ENCODE measurements around the gene PRRX2. TPM values are rescaled to one million over a fixed set of nuclear protein-coding genes. Genes with fewer than 3 reads are reported as not detected.

Gene PRRX2
- total and polyA plus RNA-seq, 7 donors: 0.46 to 4.7 (median 2.0) TPM; not detected in 1

GRCh38 chr9:129696944-129697655, 31.7 kb downstream of the PRRX2 start:
- Histone ChIP-seq H3K27me3 (peaks cover 0 to 31% (median 15%) of the 10 kb centered on the region in 3 donors), H3K4me1 (peaks cover 0 to 19% (median 16%) of the 10 kb centered on the region in 4 donors), H3K9me3 (no peaks in the 10 kb centered on the region), H3K36me3 (no peaks in the 10 kb centered on the region), H3K4me3 (peak overlapping the region; percentile 16 to 49 (median 42)), H3K27ac (peak overlapping the region; percentile 28 to 77 (median 52))
- 3 to 5% methylated on average over 71 of the region's 71 CpGs for WGBS, 2 donors
- TF ChIP-seq EP300 (IDR thresholded peaks at IDR 0.05): no peak
- TF ChIP-seq CTCF (IDR thresholded peaks at IDR 0.05): no peak
- no peak for TF ChIP-seq POLR2AphosphoS5 (IDR thresholded peaks at IDR 0.05)
- TF ChIP-seq POLR2A (IDR thresholded peaks at IDR 0.05): no peak
- peak; percentile 76 for DNase-seq
- intact Hi-C loops (cut with DNase I): no loop called here

GRCh38 chr9:129697656-129698253, 32.3 kb downstream of the PRRX2 start:
- Histone ChIP-seq H3K9me3 (no peaks in the 10 kb centered on the region), H3K4me1 (peaks cover 0 to 24% (median 19%) of the 10 kb centered on the region in 4 donors), H3K27me3 (peaks cover 0 to 31% (median 15%) of the 10 kb centered on the region in 3 donors), H3K27ac (peak overlapping the region; percentile 28 to 77 (median 52)), H3K36me3 (no peaks in the 10 kb centered on the region), H3K4me3 (peak overlapping the region; percentile 16 to 49 (median 42))
- intact Hi-C loops (cut with DNase I): no loop called here
- WGBS, 2 donors: 4 to 5% methylated on average over 25 of the region's 25 CpGs
- peak; percentile 79 for DNase-seq
- TF ChIP-seq EP300 (IDR thresholded peaks at IDR 0.05) (no peak), POLR2AphosphoS5 (IDR thresholded peaks at IDR 0.05) (no peak), POLR2A (IDR thresholded peaks at IDR 0.05) (no peak), CTCF (IDR thresholded peaks at IDR 0.05) (no peak)

- DNase-seq: peak; percentile 77
- intact Hi-C loops (cut with DNase I): no loop called here
- H3K4me3 ChIP-seq: peak overlapping the region in 2 of 4 donors; percentile 45 to 49
- H3K27me3 ChIP-seq: peaks cover 0 to 31% (median 15%) of the 10 kb centered on the region in 3 donors
- H3K9me3 ChIP-seq: no peaks in the 10 kb centered on the region
- TF ChIP-seq EP300 (IDR thresholded peaks at IDR 0.05) (no peak), POLR2A (IDR thresholded peaks at IDR 0.05) (no peak), POLR2AphosphoS5 (IDR thresholded peaks at IDR 0.05) (peak in 1 of 4 donors; percentile 50), CTCF (IDR thresholded peaks at IDR 0.05) (no peak)
- peak overlapping the region in 3 of 4 donors; percentile 39 to 77 (median 65) for H3K27ac ChIP-seq
- no peaks in the 10 kb centered on the region for H3K36me3 ChIP-seq
- peaks cover 0 to 30% (median 25%) of the 10 kb centered on the region in 4 donors for H3K4me1 ChIP-seq
- WGBS, 2 donors: 35 to 51% methylated on average over 16 to 17 of the region's 17 CpGs
Observed at GRCh38 chr9:129698254-129698757, 32.9 kb downstream of the PRRX2 start.

- intact Hi-C loops (cut with DNase I): no loop called here
- no peak for DNase-seq
- peaks cover 0 to 31% (median 15%) of the 10 kb centered on the region in 3 donors for H3K27me3 ChIP-seq
- no peaks in the 10 kb centered on the region for H3K36me3 ChIP-seq
- H3K4me1 ChIP-seq: peaks cover 0 to 45% (median 36%) of the 10 kb centered on the region in 4 donors
- no peak overlapping the region for H3K27ac ChIP-seq
- no peak for TF ChIP-seq POLR2A (IDR thresholded peaks at IDR 0.05)
- no peaks in the 10 kb centered on the region for H3K9me3 ChIP-seq
- WGBS, 2 donors: 70 to 88% methylated on average over 11 of the region's 11 CpGs
- no peak overlapping the region for H3K4me3 ChIP-seq
Observed at GRCh38 chr9:129701054-129701453, 35.6 kb downstream of the PRRX2 start.

- intact Hi-C loops (cut with DNase I): no loop called here
- Histone ChIP-seq H3K27ac (peak overlapping the region in 1 of 4 donors; percentile 12), H3K4me1 (peaks cover 0 to 45% (median 36%) of the 10 kb centered on the region in 4 donors), H3K36me3 (no peaks in the 10 kb centered on the region), H3K4me3 (no peak overlapping the region), H3K27me3 (peaks cover 0 to 31% (median 15%) of the 10 kb centered on the region in 3 donors), H3K9me3 (no peaks in the 10 kb centered on the region)
- TF ChIP-seq POLR2A (IDR thresholded peaks at IDR 0.05) (no peak), CTCF (IDR thresholded peaks at IDR 0.05) (no peak), POLR2AphosphoS5 (IDR thresholded peaks at IDR 0.05) (no peak), EP300 (IDR thresholded peaks at IDR 0.05) (no peak)
- DNase-seq: no peak
- 85 to 89% methylated on average over 5 of the region's 5 CpGs for WGBS, 2 donors
Observed at GRCh38 chr9:129701549-129701948, 36.1 kb downstream of the PRRX2 start.

All from sigmoid colon (tissue), 7 donors.